HG03196 (cell line): Measurements from ENCODE around the gene N4BP2.

Experiments used
- ATAC-seq: cut with Tn5 transposase; IDR thresholded peaks from one replicate; pipeline ENCODE4 v1.9.1; 2021; ENCODE audit not compliant: unreplicated experiment

The N4BP2 gene

GRCh38 chr4:40150932-40151331 is 94.3 kb downstream of the N4BP2 start:
- no peak for ATAC-seq

GRCh38 chr4:40152637-40153036 is 96.0 kb downstream of the N4BP2 start:
- no peak for ATAC-seq

GRCh38 chr4:40157436-40157835 is 100.8 kb downstream of the N4BP2 start:
- ATAC-seq, result no peak

GRCh38 chr4:40160258-40160657 is 103.6 kb downstream of the N4BP2 start:
- ATAC-seq, result no peak

GRCh38 chr4:40164459-40164858 is 107.8 kb downstream of the N4BP2 start:
- no peak for ATAC-seq

- ATAC-seq, result no peak
Measured at GRCh38 chr4:40165916-40166315, 109.3 kb downstream of the N4BP2 start.

- no peak for ATAC-seq
Measured at GRCh38 chr4:40168070-40168469, 111.4 kb downstream of the N4BP2 start.

- ATAC-seq, result peak; percentile 60
Measured at GRCh38 chr4:40170588-40170987, 113.9 kb downstream of the N4BP2 start.

GRCh38 chr4:40173470-40173875 is 116.8 kb downstream of the N4BP2 start:
- peak; percentile 67 for ATAC-seq

- ATAC-seq, result no peak
Measured at GRCh38 chr4:40176602-40177001, 120.0 kb downstream of the N4BP2 start.

GRCh38 chr4:40177591-40177990 is 120.9 kb downstream of the N4BP2 start:
- ATAC-seq, result no peak

GRCh38 chr4:40178672-40179071 is 122.0 kb downstream of the N4BP2 start:
- no peak for ATAC-seq

- no peak for ATAC-seq
Measured at GRCh38 chr4:40179360-40179759, 122.7 kb downstream of the N4BP2 start.

GRCh38 chr4:40180356-40180755 is 123.7 kb downstream of the N4BP2 start:
- no peak for ATAC-seq

GRCh38 chr4:40182001-40182400 is 125.4 kb downstream of the N4BP2 start:
- no peak for ATAC-seq

GRCh38 chr4:40182954-40183353 is 126.3 kb downstream of the N4BP2 start:
- ATAC-seq, result no peak

GRCh38 chr4:40183615-40184411 is 127.2 kb downstream of the N4BP2 start:
- no peak for ATAC-seq

- ATAC-seq, result peak; percentile 48
Measured at GRCh38 chr4:40185830-40186664, 129.4 kb downstream of the N4BP2 start.

GRCh38 chr4:40186665-40187014 is 130.0 kb downstream of the N4BP2 start:
- ATAC-seq, result no peak

GRCh38 chr4:40187386-40187906 is 130.8 kb downstream of the N4BP2 start:
- no peak for ATAC-seq

GRCh38 chr4:40190019-40190418 is 133.4 kb downstream of the N4BP2 start:
- no peak for ATAC-seq

- no peak for ATAC-seq
Measured at GRCh38 chr4:40190465-40190864, 133.8 kb downstream of the N4BP2 start.
